GM18508 (cell line): Measurements from ENCODE around the gene F2RL1.
"Not testable (repeated sequence)": the region's sequence is repeated elsewhere in the genome, so short reads cannot be mapped to it uniquely, and the experiment has no call there.

Experiments used
- ATAC-seq: cut with Tn5 transposase; IDR thresholded peaks from one replicate; pipeline ENCODE4 v1.9.1; 2021; ENCODE audit warnings: moderate number of reproducible peaks; ENCODE audit not compliant: insufficient read depth, unreplicated experiment

The F2RL1 gene, protein sequence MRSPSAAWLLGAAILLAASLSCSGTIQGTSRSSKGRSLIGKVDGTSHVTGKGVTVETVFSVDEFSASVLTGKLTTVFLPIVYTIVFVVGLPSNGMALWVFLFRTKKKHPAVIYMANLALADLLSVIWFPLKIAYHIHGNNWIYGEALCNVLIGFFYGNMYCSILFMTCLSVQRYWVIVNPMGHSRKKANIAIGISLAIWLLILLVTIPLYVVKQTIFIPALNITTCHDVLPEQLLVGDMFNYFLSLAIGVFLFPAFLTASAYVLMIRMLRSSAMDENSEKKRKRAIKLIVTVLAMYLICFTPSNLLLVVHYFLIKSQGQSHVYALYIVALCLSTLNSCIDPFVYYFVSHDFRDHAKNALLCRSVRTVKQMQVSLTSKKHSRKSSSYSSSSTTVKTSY

DNA sequence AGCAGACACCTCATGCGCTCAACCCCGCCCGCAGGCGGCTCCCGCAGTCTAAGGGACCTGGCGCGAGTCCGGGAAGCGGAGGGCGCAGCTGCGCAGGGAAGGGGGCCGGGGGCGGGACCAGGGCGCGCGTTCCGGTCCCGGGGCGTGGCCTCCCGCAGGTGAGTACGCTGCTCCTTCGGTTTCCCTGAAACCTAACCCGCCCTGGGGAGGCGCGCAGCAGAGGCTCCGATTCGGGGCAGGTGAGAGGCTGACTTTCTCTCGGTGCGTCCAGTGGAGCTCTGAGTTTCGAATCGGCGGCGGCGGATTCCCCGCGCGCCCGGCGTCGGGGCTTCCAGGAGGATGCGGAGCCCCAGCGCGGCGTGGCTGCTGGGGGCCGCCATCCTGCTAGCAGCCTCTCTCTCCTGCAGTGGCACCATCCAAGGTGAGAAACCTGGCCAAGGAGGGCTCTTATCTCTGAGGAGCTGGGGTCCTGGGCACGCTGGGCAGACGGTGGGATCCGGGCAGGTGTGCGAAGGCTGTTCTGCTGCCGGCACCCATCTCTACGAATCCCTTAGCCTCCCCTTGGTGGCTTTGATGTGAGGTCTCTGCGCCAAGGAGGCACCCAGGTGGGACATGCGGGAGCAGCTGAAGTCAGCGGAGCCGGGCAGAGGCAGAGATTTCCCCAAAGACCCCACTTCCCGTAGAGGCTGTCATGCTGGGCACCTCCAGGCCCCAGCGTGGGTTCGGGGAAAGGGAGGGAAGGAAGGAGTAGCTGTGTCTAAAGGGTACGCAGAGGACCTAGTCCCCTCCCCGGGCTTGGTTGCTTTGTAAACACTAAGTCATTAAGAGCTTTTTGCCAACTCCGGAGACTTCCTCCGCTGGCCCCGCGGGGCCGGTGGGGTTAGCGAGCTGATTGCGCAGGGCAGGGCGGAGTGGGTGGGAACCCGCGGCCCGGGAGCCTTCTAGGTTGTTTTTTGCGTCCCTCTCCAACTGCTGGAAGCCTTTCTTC, at the start of gene F2RL1:
TSS of gene F2RL1 (plus strand) at position 187 of the 988 bp plus-strand sequence. CDS start at position 340, 153 bp downstream.
- no peak for ATAC-seq

DNA sequence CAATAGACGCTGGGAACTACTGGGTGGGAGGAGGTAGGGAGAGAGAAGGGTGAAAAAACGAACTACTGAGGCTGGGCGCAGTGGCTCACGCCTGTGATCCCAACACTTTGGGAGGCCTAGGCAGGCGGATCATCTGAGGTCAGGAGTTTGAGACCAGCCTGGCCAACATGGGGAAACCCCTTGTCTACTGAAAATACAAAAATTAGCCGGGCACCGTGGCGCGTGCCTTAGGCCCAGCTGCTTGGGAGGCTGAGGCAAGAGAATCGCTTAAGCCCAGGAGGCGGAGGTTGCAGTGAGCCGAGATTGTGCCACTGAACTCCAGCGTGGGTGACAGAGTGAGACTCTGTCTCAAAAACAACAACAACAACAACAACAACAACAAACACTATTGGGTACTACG, 47.8 kb upstream of the F2RL1 start:
- ATAC-seq: not testable (repeated sequence)

- ATAC-seq: no peak
Observed at GRCh38 chr5:76771705-76772405, 47.0 kb upstream of the F2RL1 start.

GRCh38 chr5:76775921-76776320, 42.9 kb upstream of the F2RL1 start:
- no peak for ATAC-seq

- no peak for ATAC-seq
Observed at GRCh38 chr5:76776391-76776790, 42.4 kb upstream of the F2RL1 start.

- not testable (repeated sequence) for ATAC-seq
Observed at GRCh38 chr5:76780616-76781015, 38.2 kb upstream of the F2RL1 start.

- no peak for ATAC-seq
Observed at GRCh38 chr5:76781775-76782174, 37.1 kb upstream of the F2RL1 start.

DNA sequence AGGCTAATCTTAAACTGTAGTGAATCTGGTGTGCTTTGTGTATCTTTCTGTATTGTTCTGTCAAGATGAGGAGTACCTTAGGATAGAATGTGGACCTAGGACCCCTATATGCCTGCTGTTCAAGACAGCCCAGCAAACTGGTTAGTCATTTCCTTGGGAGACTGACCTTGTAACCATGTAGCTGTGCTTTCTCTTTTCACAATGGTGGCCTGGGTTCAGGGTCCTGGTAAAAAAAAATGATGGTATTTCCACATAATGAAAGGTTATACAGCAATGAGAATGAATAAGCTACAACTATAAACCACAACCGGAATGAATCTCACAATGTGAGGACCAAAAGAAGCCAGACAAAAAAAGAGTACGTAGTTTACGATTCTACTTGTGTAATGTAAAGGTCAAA, 36.4 kb upstream of the F2RL1 start:
- no peak for ATAC-seq

- ATAC-seq: no peak
Observed at GRCh38 chr5:76787237-76787636, 31.6 kb upstream of the F2RL1 start.

GRCh38 chr5:76788362-76788761, 30.5 kb upstream of the F2RL1 start:
- ATAC-seq: no peak

GRCh38 chr5:76789275-76789674, 29.6 kb upstream of the F2RL1 start:
- ATAC-seq: not testable (repeated sequence)

GRCh38 chr5:76789991-76790581, 28.7 kb upstream of the F2RL1 start:
- no peak for ATAC-seq

DNA sequence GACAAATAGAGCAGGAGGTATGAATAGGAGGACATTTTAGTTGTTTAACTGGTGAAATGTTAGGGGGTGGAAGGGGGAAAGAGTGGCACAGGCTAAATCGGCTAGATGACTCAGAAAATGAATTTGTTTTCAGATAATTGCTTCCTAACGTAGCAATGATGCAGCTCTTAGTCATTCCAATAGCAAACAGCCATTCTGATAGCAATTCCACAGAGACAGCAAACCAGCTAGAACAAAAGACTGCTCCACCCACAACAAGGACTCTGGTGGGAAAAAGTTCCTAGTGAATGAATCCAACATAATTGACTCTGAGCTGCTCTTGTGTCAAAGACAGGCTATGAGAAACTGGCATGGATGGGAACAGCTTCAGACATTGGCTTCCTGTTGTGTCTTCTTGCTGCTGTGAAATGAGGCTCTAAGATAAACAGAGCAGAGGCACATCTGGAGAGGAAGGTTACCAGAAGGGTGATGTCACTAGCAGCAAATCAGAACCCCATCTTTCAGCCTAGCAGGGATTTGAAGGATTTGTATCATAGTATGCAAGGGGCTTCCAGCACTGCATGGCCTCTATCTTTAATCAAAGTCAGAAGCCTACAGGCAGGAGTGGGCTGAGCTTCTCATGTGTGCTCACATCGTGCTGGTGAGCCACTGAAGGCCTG, 28.1 kb upstream of the F2RL1 start:
- ATAC-seq: no peak

GRCh38 chr5:76791461-76791860, 27.4 kb upstream of the F2RL1 start:
- no peak for ATAC-seq

GRCh38 chr5:76794871-76795270, 24.0 kb upstream of the F2RL1 start:
- ATAC-seq: no peak

- no peak for ATAC-seq
Observed at GRCh38 chr5:76799588-76799987, 19.2 kb upstream of the F2RL1 start.

DNA sequence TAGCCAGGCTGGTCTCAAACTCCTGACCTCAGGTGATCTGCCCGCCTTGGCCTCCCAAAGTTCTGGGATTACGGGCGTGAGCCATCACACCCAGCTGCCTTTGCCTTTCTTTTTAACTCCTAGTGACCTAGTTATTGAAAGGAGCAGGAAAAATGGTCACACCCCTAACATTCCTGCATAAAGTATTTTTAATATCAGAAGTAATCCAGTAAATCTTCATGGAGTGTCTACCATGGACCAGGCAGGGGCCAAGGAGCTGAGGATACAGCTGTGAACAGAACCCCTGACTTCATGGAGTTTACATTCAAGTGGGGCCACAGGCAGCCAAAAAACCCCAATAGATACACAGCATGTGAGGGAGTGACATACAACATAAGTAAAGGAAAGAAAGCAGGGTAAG, 18.3 kb upstream of the F2RL1 start:
- no peak for ATAC-seq

- no peak for ATAC-seq
Observed at GRCh38 chr5:76801159-76801802, 17.5 kb upstream of the F2RL1 start.

DNA sequence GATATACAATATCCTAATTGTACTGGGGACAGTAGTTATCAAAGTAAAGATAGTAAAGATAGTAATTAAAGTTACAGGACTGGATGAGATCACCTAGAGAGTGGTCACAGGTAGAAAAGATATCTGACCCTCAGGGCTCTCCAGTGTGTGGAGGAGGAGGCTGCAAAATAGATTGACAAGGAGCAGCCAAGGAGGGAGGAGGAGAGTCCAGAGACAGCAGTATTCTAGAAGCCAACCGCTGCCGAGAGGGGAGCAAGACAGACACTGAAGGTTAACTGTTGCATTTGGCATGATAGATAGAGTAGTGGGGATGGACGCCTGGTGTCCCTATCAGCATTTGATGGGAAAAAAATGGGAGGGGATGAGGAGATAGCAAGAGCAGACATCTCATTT, 17.0 kb upstream of the F2RL1 start:
- no peak for ATAC-seq
